ENCODE measurements around the gene HMG20B. TPM values are rescaled to one million over a fixed set of nuclear protein-coding genes. Genes with fewer than 3 reads are reported as not detected.

HMG20B gene
- total and polyA plus RNA-seq, 5 experiments from 2014 or later, result 45.8 to 59.7 (median 53.9) TPM

- DNase-seq, result no peak
- Mint-ChIP-seq H3K36me3 (peaks cover 0 to 17% (median 10%) of the 10 kb centered on the region in 3 donors), H3K27me3 (no peaks in the 10 kb centered on the region), H3K4me1 (peaks cover 6 to 19% (median 15%) of the 10 kb centered on the region in 4 donors), H3K9me3 (no peaks in the 10 kb centered on the region), H3K27ac (no peak overlapping the region), H3K4me3 (no peak overlapping the region)
- ATAC-seq, result no peak
- POLR2A ChIA-PET, result interaction anchor here (1.1 to 1.3 kb wide), 2 partner anchors 10 to 57 kb away, joined by 4 read pairs; partner anchors contain the start of gene MFSD12
Measured at GRCh38 chr19:3614858-3615505, 42.2 kb downstream of the HMG20B start.

GRCh38 chr19:3615524-3616135 is 42.9 kb downstream of the HMG20B start:
- H3K36me3 Mint-ChIP-seq, result peaks cover 0 to 15% (median 8%) of the 10 kb centered on the region in 3 donors
- no peak for DNase-seq
- no peak for ATAC-seq
- peaks cover 6 to 18% (median 15%) of the 10 kb centered on the region in 4 donors for H3K4me1 Mint-ChIP-seq
- H3K4me3 Mint-ChIP-seq, result no peak overlapping the region
- H3K27me3 Mint-ChIP-seq, result no peaks in the 10 kb centered on the region
- POLR2A ChIA-PET, result interaction anchor here (1.1 to 7.3 kb wide), 3 partner anchors 11 to 58 kb away, joined by 4 to 39 read pairs (median 4); partner anchors contain the start of genes GIPC3 and MFSD12
- H3K27ac Mint-ChIP-seq, result no peak overlapping the region
- H3K9me3 Mint-ChIP-seq, result no peaks in the 10 kb centered on the region

GRCh38 chr19:3617463-3617862 is 44.7 kb downstream of the HMG20B start:
- ATAC-seq, result peak; percentile 73 to 81
- peak overlapping the region in 7 of 10 donors; percentile 7 to 74 (median 59) for H3K4me3 Mint-ChIP-seq
- DNase-seq, result peak in 4 of 10 donors; percentile 17 to 36 (median 34)
- no peaks in the 10 kb centered on the region for H3K9me3 Mint-ChIP-seq
- H3K4me1 Mint-ChIP-seq, result peaks cover 7 to 18% (median 15%) of the 10 kb centered on the region in 4 donors
- POLR2A ChIA-PET, result interaction anchor here (7.3 kb wide), 1 partner anchor 32 kb away, joined by 39 read pairs; the partner anchor contains the start of gene GIPC3
- H3K27ac Mint-ChIP-seq, result peak overlapping the region in 9 of 10 donors; percentile 16 to 77 (median 46)
- H3K27me3 Mint-ChIP-seq, result no peaks in the 10 kb centered on the region
- H3K36me3 Mint-ChIP-seq, result peaks cover 0 to 25% (median 2%) of the 10 kb centered on the region in 3 donors

GRCh38 chr19:3618144-3618810 is 45.5 kb downstream of the HMG20B start:
- no peaks in the 10 kb centered on the region for H3K27me3 Mint-ChIP-seq

GRCh38 chr19:3618811-3619630 is 46.3 kb downstream of the HMG20B start:
- Mint-ChIP-seq H3K4me3 (no peak overlapping the region), H3K4me1 (peaks cover 8 to 23% (median 18%) of the 10 kb centered on the region in 4 donors), H3K27ac (no peak overlapping the region), H3K27me3 (no peaks in the 10 kb centered on the region), H3K9me3 (no peaks in the 10 kb centered on the region), H3K36me3 (peaks cover 0 to 28% (median 0%) of the 10 kb centered on the region in 3 donors)
- DNase-seq, result no peak
- POLR2A ChIA-PET, result interaction anchor here (1.3 to 7.3 kb wide), 2 partner anchors 14 to 33 kb away, joined by 4 to 39 read pairs; partner anchors contain the start of gene GIPC3
- no peak for ATAC-seq

More at GRCh38 chr19:3618144-3618810, 45.5 kb downstream of the HMG20B start:
- POLR2A ChIA-PET, result interaction anchor here (7.3 kb wide), 1 partner anchor 33 kb away, joined by 39 read pairs; the partner anchor contains the start of gene GIPC3
- Mint-ChIP-seq H3K36me3 (peaks cover 0 to 28% (median 2%) of the 10 kb centered on the region in 3 donors), H3K27ac (peak overlapping the region in 1 of 10 donors; percentile 13), H3K4me3 (peak overlapping the region in 1 of 10 donors; percentile 45), H3K4me1 (peaks cover 7 to 20% (median 16%) of the 10 kb centered on the region in 4 donors), H3K9me3 (no peaks in the 10 kb centered on the region)
- ATAC-seq (peak; percentile 61 to 64), DNase-seq (peak; percentile 19 to 74 (median 54))

GRCh38 chr19:3619631-3620012 is 46.9 kb downstream of the HMG20B start:
- Mint-ChIP-seq H3K27me3 (no peaks in the 10 kb centered on the region), H3K4me1 (peaks cover 14 to 29% (median 24%) of the 10 kb centered on the region in 4 donors), H3K27ac (no peak overlapping the region), H3K9me3 (no peaks in the 10 kb centered on the region), H3K4me3 (no peak overlapping the region), H3K36me3 (peaks cover 0 to 28% (median 0%) of the 10 kb centered on the region in 3 donors)
- POLR2A ChIA-PET, result interaction anchor here (0.9 to 7.3 kb wide), 3 partner anchors 15 to 34 kb away, joined by 4 to 39 read pairs (median 5); partner anchors contain the start of gene GIPC3
- ATAC-seq (no peak), DNase-seq (no peak)

- POLR2A ChIA-PET, result interaction anchor here (0.6 to 7.3 kb wide), 5 partner anchors 16 to 64 kb away, joined by 4 to 39 read pairs (median 5); partner anchors contain the start of gene GIPC3
- H3K9me3 Mint-ChIP-seq, result no peaks in the 10 kb centered on the region
- DNase-seq (no peak), ATAC-seq (no peak)
- H3K4me1 Mint-ChIP-seq, result peaks cover 14 to 35% (median 30%) of the 10 kb centered on the region in 4 donors
- peaks cover 0 to 28% (median 0%) of the 10 kb centered on the region in 3 donors for H3K36me3 Mint-ChIP-seq
- H3K27me3 Mint-ChIP-seq, result no peaks in the 10 kb centered on the region
- H3K27ac Mint-ChIP-seq, result no peak overlapping the region
- no peak overlapping the region for H3K4me3 Mint-ChIP-seq
Measured at GRCh38 chr19:3620145-3620816, 47.5 kb downstream of the HMG20B start.

- DNase-seq (no peak), ATAC-seq (no peak)
- POLR2A ChIA-PET, result interaction anchor here (0.6 to 7.3 kb wide), 4 partner anchors 16 to 64 kb away, joined by 4 to 39 read pairs (median 4); partner anchors contain the start of gene GIPC3
- Mint-ChIP-seq H3K9me3 (no peaks in the 10 kb centered on the region), H3K27me3 (no peaks in the 10 kb centered on the region), H3K36me3 (peaks cover 0 to 28% (median 0%) of the 10 kb centered on the region in 3 donors), H3K4me1 (peaks cover 15 to 41% (median 33%) of the 10 kb centered on the region in 4 donors), H3K27ac (no peak overlapping the region), H3K4me3 (no peak overlapping the region)
Measured at GRCh38 chr19:3620817-3621547, 48.2 kb downstream of the HMG20B start.

GRCh38 chr19:3621689-3622088 is 48.9 kb downstream of the HMG20B start:
- POLR2A ChIA-PET, result interaction anchor here (0.8 to 7.3 kb wide), 3 partner anchors 36 to 65 kb away, joined by 4 to 39 read pairs (median 5); partner anchors contain the start of gene GIPC3
- ATAC-seq (no peak), DNase-seq (no peak)
- peaks cover 20 to 48% (median 40%) of the 10 kb centered on the region in 4 donors for H3K4me1 Mint-ChIP-seq
- H3K4me3 Mint-ChIP-seq, result peak overlapping the region in 1 of 10 donors; percentile 26
- H3K36me3 Mint-ChIP-seq, result peaks cover 0 to 27% (median 0%) of the 10 kb centered on the region in 3 donors
- H3K9me3 Mint-ChIP-seq, result no peaks in the 10 kb centered on the region
- H3K27ac Mint-ChIP-seq, result no peak overlapping the region
- no peaks in the 10 kb centered on the region for H3K27me3 Mint-ChIP-seq

- ATAC-seq (no peak), DNase-seq (no peak)
- Mint-ChIP-seq H3K27me3 (no peaks in the 10 kb centered on the region), H3K9me3 (no peaks in the 10 kb centered on the region), H3K27ac (peak overlapping the region in 1 of 10 donors; percentile 77), H3K4me3 (peak overlapping the region in 4 of 10 donors; percentile 23 to 70 (median 30)), H3K4me1 (peaks cover 22 to 50% (median 42%) of the 10 kb centered on the region in 4 donors), H3K36me3 (peaks cover 0 to 23% (median 0%) of the 10 kb centered on the region in 3 donors)
- POLR2A ChIA-PET, result interaction anchor here (0.8 to 7.3 kb wide), 3 partner anchors 36 to 66 kb away, joined by 4 to 39 read pairs (median 5); partner anchors contain the start of gene GIPC3
Measured at GRCh38 chr19:3622224-3622623, 49.5 kb downstream of the HMG20B start.
